PFSK-1 (cell line): Measurements from ENCODE around the gene ACTRT3.

Experiments
- FOXP2 ChIP-seq: optimal IDR thresholded peaks from 2 replicates; pipeline ENCODE3; 2011; ENCODE audit warnings: borderline replicate concordance, control low read depth, inconsistent platforms; ENCODE audit not compliant: insufficient read depth; ENCODE audit errors: extremely low read length, extremely low read depth
- POLR2AphosphoS5 ChIP-seq: IDR thresholded peaks from 2 replicates; pipeline ENCODE4 v1.6.1; 2012; ENCODE audit warnings: low read depth, mild to moderate bottlenecking, control low read depth, low read length, moderate library complexity
- SIN3A ChIP-seq: IDR thresholded peaks from 2 replicates; pipeline ENCODE4 v1.6.1; 2012; ENCODE audit warnings: mild to moderate bottlenecking, low read length, moderate library complexity, borderline replicate concordance; ENCODE audit not compliant: insufficient read depth
- TAF1 ChIP-seq: IDR thresholded peaks from 2 replicates; pipeline ENCODE4 v1.6.1; 2012; ENCODE audit warnings: low read length, control low read depth, borderline replicate concordance; ENCODE audit not compliant: insufficient read depth
- TF ChIP-seq, protein P1 (sequence below), 2 experiments: IDR thresholded peaks; 2 replicates each; pipeline versions ENCODE4 v1.6.1 to v1.8.0; 2011 to 2012; ENCODE audit warnings: low read depth in 2 of 2, low read length in 2 of 2, control low read depth in 1 of 2, inconsistent platforms in 1 of 2, mild to moderate bottlenecking in 1 of 2, moderate library complexity in 1 of 2; ENCODE audit not compliant: insufficient read depth in 1 of 2

GRCh38 chr3:169787120-169787519, 17.8 kb upstream of the ACTRT3 start:
- TF ChIP-seq TAF1 (no peak), POLR2AphosphoS5 (no peak), SIN3A (no peak), FOXP2 (no peak)
- TF ChIP-seq, protein P1, sequence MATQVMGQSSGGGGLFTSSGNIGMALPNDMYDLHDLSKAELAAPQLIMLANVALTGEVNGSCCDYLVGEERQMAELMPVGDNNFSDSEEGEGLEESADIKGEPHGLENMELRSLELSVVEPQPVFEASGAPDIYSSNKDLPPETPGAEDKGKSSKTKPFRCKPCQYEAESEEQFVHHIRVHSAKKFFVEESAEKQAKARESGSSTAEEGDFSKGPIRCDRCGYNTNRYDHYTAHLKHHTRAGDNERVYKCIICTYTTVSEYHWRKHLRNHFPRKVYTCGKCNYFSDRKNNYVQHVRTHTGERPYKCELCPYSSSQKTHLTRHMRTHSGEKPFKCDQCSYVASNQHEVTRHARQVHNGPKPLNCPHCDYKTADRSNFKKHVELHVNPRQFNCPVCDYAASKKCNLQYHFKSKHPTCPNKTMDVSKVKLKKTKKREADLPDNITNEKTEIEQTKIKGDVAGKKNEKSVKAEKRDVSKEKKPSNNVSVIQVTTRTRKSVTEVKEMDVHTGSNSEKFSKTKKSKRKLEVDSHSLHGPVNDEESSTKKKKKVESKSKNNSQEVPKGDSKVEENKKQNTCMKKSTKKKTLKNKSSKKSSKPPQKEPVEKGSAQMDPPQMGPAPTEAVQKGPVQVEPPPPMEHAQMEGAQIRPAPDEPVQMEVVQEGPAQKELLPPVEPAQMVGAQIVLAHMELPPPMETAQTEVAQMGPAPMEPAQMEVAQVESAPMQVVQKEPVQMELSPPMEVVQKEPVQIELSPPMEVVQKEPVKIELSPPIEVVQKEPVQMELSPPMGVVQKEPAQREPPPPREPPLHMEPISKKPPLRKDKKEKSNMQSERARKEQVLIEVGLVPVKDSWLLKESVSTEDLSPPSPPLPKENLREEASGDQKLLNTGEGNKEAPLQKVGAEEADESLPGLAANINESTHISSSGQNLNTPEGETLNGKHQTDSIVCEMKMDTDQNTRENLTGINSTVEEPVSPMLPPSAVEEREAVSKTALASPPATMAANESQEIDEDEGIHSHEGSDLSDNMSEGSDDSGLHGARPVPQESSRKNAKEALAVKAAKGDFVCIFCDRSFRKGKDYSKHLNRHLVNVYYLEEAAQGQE (IDR thresholded peaks at IDR 0.05; ENCODE audit: insufficient read depth in 1 of 2, low read depth in 2 of 2, low read length in 2 of 2): no peak
